ENCODE measurements around the gene RELN.

The RELN gene

DNA sequence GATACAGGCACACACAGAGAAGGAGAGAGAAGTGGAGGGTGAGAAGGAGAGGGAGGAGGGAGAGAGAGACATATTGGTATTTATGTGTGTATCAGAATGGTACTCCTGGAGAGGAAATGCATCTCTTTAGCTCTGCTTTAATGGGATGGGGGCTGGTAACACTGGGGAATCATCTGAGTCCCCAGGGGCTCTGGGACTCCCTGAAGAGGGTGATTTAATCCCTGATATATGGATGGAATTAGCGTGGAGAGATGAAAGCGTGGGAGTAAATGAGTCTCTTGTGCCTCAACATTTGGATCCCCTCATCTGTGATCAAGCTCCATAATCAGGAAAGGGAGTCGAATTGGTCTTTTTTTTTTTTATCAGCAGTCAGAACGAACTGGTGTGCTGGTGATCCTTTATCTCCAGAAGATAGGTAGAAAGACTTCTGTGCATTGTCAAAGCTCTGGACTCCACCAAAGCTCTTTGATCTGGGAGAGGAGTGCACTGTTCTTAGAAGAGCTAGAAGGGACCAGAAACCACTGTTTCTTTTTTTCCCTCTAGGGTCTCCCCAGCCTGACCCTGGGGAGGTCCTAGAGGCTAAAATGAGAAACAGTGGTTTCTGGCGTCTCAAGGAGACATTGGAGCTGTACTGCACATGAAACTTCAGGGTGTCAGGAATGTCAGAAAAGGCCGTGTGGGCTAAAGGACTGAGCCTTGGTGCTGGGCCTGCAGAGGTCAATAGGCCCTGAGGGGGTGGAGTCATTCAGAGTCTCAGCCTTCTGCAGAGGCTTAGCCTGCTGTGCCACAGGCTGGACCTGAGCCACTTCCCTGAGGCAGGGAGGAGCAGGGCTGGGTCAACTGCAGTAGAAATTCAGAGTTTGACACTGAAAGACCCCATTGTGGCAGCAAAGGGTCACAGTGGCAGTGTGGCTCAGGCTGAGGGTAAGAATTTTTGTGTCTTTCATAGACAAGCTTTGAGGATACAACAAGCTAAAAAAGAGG lies 309.0 kb downstream of the RELN start:
- no peak for DNase-seq (ENCODE audit: low spot score)

DNA sequence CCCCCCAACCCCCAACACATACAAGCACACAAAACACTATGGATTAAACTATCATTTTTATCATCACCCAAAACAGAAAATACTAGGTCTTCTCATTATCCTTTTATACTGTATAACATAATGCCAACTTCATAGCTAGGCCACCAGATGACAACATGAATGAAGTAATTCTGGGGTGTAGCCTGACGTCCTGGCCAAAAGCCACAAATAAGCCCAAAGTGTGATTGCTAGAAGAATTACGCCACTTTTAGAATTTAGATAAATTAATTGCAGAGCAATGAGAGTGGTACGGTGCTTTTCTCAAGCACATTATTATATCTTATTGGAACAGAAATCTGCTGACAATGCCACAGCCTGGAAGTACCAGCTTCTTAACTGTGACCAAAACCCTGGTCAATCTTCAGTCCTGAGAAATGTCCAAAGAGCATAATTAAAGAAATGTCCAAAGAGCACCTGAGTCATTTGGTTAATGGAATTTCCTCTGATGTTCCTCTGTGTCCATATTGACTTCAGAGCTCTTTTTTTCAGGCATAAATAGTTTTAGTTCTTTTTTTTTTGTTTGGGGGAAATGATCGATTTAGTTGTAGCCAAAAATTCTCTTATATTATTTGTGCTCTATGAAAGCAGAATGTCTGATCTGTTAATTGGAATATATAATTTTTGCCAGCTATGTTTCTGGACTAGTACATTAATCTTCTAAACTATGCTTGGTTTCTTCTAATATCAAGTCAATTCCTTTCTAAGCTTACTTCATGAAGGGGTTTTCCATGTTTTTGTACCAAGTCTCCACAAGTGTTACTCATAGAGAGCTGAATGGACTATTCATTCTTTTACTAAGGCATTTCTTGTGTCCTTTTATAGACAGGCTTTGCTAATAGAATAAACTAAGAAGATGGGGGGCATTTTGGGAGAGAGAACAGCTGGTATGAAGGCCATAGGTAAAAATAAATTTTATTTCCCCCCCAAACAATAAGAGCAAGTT lies 310.0 kb downstream of the RELN start:
- no peak for DNase-seq (ENCODE audit: low spot score)

- DNase-seq (ENCODE audit: low spot score), result no peak
These were observed 321.0 kb downstream of the RELN start for GRCh38 chr7:103668279-103668941.

DNA sequence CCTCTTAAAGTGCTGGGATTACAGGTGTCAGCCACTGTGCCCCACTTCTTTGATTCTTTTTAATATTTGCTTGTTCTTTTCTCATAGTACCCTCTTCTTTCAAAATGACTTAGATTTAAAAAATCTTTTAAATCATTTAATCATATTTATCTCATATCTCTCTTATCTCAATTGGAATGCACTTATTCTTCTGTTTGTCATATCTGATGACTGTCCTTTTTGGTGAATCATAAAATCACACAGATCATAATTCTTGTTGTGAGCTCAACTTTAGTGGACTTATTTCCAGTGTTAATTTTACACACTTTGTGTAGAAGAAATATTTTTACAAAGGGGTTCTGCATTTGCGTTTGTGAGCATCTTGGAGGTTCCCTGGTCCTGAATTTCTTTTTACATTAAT lies 323.1 kb downstream of the RELN start:
- no peak for DNase-seq (ENCODE audit: low spot score)

DNA sequence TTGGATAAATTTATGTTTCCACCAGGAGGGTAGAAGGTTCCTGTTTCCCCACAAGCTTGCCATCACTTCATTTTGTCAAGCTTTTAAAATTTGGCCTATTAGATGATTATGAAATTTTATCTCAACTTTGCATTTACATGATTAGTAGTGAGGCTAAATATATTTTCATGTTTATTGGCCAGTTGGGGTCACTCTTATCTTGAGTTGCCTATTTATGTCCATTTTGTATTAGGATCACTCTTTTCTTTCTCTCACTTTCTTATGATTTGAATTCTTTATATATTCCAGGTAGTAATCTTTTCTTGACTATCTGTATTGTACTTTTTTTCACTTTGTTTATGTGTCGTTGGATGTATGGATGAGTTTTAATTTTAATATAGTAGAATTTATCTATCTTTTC lies 324.9 kb downstream of the RELN start:
- no peak for DNase-seq (ENCODE audit: low spot score)

GRCh38 chr7:103660455-103661371 lies 328.7 kb downstream of the RELN start:
- no peak for DNase-seq (ENCODE audit: low spot score)

DNA sequence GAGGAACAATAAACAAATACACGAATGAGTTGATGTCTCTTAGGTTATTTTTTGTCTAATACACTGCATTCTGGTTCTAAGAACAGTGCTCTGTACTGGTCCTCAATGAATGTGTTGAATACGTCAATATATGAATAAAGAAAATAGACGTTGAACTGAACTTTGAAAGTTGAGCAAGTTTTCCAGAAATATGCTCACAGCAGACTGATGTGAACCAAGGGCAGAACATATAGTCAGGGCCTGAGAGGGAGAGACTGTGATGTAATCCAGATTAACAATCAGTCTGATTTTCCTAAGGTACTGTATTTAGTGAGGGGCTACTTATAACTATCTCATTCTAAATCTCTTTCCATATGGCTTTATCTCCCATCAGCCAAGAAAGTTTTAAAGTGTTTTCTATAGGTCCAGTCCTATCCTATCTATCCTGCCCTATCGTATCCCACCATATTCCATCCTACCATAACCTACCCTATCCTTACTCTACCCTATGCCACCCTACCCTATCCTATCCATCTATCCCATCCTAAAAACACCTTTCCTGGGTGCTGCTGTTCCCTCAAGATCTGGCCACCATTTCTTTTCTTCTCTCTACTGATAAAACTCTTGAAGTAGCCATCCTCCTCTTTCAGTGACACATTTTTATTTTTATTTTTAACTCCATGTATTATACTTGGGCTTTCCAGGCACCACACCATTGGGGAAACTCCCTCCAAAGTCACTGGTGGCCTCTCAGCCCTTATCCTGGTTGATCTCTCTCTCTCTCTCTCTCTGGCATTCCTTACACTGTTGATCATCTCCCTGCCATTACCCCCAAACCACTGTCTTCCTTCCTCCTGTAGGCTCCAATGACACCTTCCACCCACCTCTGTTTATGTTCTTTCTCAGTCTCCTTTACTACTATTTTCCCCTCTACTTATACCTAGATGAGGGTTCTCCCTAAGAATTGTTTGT lies 331.1 kb downstream of the RELN start:
- no peak for DNase-seq (ENCODE audit: low spot score)

- no peak for DNase-seq (ENCODE audit: low spot score)
These were observed 332.0 kb downstream of the RELN start for GRCh38 chr7:103657474-103657894.

DNA sequence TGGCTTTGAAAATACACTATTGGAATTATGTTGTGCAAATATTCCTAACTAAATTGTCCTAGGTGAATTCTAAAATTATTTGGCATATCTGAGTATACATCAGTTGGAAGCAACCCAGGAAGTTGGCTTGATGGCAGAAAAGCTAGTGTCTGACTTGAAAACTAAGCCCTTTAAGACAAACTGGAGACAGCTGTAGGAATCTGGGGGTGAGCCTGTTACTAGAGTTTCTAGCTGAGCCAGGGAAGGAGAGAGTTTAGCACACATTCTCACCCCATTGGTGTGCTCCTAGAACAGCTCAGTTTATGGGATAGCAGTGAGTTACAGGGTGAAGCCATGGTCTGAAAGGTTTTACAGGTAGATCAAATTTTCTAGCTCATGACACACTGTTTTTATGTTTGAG lies 333.2 kb downstream of the RELN start:
- no peak for DNase-seq (ENCODE audit: low spot score)

DNA sequence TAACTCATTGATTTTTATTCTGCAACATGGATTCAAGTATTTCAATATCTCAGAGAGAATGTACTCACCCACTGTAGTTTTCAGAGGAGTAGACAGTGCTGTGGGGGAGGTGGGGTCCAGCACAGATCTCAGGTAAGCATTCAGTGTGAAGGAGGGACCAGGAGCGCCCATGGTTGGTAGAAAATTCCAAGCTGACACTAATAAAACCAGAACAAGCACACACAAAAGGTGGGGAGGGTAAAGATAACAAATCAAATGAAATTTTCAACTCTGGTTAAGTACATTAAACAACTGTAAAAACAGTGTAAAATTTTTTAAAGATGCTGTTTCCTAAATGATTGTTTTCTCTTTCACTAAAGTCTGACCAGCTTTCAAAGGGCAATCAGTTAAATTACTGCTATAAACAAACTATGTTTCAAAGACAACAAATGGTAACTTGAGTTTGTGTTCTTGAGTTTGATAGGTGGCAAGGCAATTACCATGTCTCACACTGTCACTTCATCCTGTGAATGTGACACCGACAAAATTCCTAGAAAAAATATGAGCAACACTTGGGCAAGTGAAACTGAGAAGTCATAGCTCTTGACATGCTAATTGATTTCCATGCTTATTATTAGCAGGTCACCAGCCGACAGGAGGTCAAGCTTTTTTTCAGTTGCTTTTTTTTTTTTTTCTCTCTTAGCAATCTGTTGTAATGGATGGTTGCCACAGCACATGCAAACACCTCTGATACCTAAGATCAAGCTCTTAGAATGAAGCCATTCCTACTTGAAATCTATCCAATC lies 337.7 kb downstream of the RELN start:
- no peak for DNase-seq (ENCODE audit: low spot score)

DNA sequence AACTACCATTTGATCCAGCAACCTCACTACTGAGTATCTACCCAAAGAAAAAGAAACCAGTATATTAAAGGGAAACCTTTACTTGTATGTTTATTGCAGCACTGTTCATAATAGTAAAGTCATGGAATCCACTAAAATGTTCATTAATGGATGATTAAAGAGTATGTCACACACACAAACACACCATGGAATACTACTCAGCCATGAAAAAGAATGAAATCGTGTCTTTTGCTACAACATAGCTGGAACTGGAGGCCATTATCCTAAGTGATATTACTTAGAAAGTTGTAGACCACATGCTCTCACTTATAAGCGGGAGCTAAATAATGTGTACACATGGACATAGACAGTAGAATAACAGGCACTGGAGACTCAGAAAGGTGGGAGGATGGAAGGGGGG lies 340.4 kb downstream of the RELN start:
- no peak for DNase-seq (ENCODE audit: low spot score)

DNA sequence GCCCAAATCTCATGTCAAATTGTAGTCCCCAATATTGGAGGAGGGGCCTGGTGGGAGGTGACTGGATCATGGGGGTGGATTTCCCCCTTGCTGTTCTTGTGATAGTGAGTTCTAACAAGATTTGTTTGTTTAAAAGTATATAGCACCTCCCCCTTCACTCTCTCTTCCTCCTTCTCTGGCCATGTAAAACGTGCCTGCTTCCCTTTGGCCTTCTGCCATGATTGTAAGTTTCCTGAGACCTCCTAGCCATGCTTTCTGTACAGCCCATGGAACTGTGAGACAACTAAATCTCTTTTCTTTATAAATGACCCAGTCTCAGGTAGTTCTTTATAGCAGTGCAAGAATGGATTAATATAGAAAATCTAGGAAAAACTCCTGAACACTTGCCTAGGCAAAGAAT lies 341.3 kb downstream of the RELN start:
- DNase-seq (ENCODE audit: low spot score), result no peak

DNA sequence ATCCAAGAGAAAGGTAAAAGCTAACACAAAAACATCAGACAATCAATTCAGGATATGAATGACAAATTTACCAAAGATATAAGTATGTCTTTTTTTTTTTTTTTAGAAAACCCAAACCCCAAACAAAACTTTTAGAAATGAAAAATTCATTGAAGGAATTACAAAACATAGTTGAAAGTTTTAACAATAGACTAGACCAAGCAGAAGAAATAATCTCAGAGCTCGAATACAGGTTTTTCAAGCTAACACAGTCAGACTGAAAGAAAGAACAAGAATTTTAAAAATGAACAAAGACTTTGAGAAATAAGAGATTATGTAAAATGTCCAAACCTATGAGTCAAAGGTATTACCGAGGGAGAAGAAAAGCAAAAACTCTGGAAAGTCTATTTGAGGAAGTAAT lies 345.1 kb downstream of the RELN start:
- DNase-seq (ENCODE audit: low spot score), result no peak

DNA sequence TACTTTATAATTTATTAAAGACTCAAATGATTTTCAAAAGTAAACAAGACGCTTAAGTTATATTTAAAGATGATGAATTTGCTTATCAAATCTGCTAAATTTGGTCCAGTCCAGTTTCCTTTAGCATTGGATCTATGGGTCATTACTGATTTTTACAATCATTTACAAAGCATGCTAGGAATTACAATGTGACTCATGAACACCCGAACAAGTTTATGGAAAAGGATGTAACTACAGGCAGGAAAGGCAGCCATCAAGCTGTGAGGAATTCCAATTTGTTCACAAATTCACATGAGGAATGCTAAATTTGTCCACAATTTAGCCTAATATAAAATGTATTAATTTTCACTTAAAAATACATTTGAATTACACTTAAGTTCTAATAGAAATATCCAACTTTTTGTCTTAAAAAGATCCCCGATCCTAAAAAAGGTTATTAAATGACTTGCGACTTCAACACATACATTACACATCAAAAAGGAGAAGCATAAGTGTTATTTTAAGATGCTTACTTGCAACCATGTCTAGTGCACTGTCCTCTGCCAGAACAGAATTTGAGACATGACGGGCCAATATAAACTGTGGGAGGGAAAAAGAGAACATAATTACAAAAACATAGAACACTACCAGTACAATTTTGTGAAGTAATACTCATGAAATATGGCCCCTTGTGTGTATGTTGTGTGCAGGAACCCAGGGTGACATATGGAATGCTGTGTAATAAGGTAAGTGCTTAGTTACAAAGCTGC lies 349.3 kb downstream of the RELN start:
- DNase-seq (ENCODE audit: low spot score), result no peak

DNA sequence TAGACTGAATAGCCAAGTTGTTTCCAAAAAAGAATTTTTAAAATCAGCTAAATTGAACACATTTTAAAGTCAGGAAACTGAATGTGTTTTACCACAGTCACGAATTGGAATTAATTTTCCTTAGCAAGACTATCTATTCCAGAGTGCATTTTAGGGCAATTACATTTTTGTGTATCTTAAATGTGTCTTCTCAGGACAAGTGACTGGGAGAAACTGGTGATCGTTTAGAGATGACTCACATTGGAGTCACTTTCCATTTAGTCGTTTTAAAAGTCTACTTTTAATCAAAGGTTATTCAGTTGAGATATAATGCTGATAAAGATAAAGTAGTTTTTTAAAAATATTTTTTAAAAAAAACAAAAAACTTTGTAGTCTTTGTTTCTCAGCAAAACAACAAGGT lies 351.7 kb downstream of the RELN start:
- no peak for DNase-seq (ENCODE audit: low spot score)

GRCh38 chr7:103637094-103637493 lies 352.4 kb downstream of the RELN start:
- no peak for DNase-seq (ENCODE audit: low spot score)

DNA sequence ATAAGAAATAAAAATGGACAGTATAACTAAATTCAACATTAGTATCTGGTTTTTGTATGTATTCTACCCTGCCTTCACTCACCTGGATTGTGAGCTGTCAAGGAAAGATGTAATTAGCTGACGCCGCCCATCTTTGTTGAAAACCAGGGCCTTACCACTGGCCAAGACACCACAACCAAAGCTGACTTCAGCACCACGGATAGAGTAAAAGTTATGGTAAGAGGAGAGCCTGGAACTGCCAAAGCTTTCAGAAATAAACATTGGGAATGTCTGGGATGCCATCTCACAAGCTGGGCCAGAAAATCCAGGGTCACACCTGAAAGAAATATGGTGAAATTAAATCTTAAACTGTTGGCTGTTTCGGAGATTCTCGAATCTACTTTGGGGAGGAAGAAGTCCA lies 353.3 kb downstream of the RELN start:
- no peak for DNase-seq (ENCODE audit: low spot score)

DNA sequence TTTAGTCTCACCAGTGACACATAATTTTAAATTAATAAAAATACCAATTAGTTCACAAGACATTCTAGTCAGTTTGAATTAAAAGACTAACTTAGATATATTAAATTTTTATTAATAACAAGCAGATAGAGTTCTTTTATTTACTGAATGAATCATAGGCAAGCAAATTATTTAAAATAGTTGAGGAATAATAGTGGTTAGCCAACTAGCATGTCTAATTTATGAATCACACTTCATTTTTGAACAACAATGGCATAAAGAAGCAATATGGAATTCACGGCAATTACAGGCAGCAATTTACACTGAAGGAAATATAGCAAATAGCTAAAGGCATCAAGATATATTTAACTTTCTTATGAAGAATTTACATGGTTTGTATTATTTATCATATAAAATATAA lies 356.5 kb downstream of the RELN start:
- no peak for DNase-seq (ENCODE audit: low spot score)
